Heart left ventricle (tissue), 16 donors: Measurements from ENCODE around the gene ABHD17A. TPM values are rescaled to one million over a fixed set of nuclear protein-coding genes. Genes with fewer than 3 reads are reported as not detected.

ENCODE experiments used
- ATAC-seq, 4 donors: fragments of 200-7000 bp; cut with Tn5 transposase; one replicate each; pipeline ENCODE4 v1.9.1; 2020 to 2022; ENCODE audit warnings: moderate library complexity in 4 of 4, mild to moderate bottlenecking in 3 of 4, moderate number of reproducible peaks in 1 of 4
- DNase-seq, 5 donors: peaks; one replicate each; pipeline ENCODE4 v3.0.0-alpha.2; 2020
- H3K27ac ChIP-seq, 12 donors: fragments of 200-600 bp; sonication (generic) in 4 of 12; one replicate each; pipeline versions ENCODE4 v1.5.0 to v1.8.0; 2016 to 2022; ENCODE audit warnings: mild to moderate bottlenecking in 2 of 12
- H3K27me3 ChIP-seq, 9 donors: fragments of 200-600 bp; sonication (generic) in 2 of 9; one replicate each; pipeline versions ENCODE4 v1.5.1 to v1.8.0; 2016 to 2022; ENCODE audit warnings: mild to moderate bottlenecking in 3 of 9
- H3K36me3 ChIP-seq, 9 donors: fragments of 200-600 bp; sonication (generic) in 2 of 9; one replicate each; pipeline versions ENCODE4 v1.5.0 to v1.8.0; 2018 to 2022; ENCODE audit warnings: mild to moderate bottlenecking in 2 of 9
- H3K4me1 ChIP-seq, 12 donors: fragments of 200-600 bp; sonication (generic) in 4 of 12; one replicate each; pipeline versions ENCODE4 v1.5.0 to v1.8.0; 2016 to 2022; ENCODE audit warnings: mild to moderate bottlenecking in 3 of 12
- H3K4me3 ChIP-seq, 12 donors: fragments of 200-600 bp; sonication (generic) in 4 of 12; one replicate each; pipeline versions ENCODE4 v1.5.0 to v1.8.0; 2017 to 2022; ENCODE audit warnings: mild to moderate bottlenecking in 9 of 12, moderate library complexity in 4 of 12
- H3K9me3 ChIP-seq, 12 donors: fragments of 200-600 bp; sonication (generic) in 4 of 12; one replicate each; pipeline versions ENCODE4 v1.5.0 to v1.8.0; 2016 to 2022; ENCODE audit warnings: mild to moderate bottlenecking in 1 of 12
- CTCF ChIP-seq, 12 donors: fragments of 200-600 bp; sonication (generic) in 4 of 12; IDR thresholded peaks; one replicate each; pipeline versions ENCODE4 v1.5.0 to v1.8.0; 2018 to 2022; ENCODE audit warnings: antibody characterized with exemption in 12 of 12, mild to moderate bottlenecking in 5 of 12
- POLR2A ChIP-seq, 2 donors: fragments of 450-650 bp; IDR thresholded peaks; one replicate each; pipeline ENCODE4 v1.6.1; 2017; ENCODE audit warnings: antibody characterized with exemption in 2 of 2, mild to moderate bottlenecking in 2 of 2, moderate library complexity in 2 of 2
- WGBS, 4 donors: extraction: QIAGEN DNeasy Blood & Tissue Kit in 2 of 4; methylation state at CpG; one replicate each; pipeline versions ENCODE4 v1.1.5 to v1.1.7; 2013 to 2018; 5-methylcytosine and 5-hydroxymethylcytosine counted together
- intact Hi-C, 10 donors: fragments of 100-400 bp; cut with DNase I; formaldehyde crosslinking; loops; one replicate each; pipeline versions ENCODE4 v1.11.1 to v1.14.2; 2022
- polyA plus RNA-seq, 2 donors: library from polyadenylated mRNA; stranded (reverse); fragments of 200-250 nt; gene quantifications; one replicate each; pipeline ENCODE4 v1.2.3, GENCODE V29; 2013
- total RNA-seq, 9 donors: library from RNA; depleted of rRNA in 2 of 9; stranded (reverse); fragments of >200 nt in 2 of 9; fragmentation: NEBNext Ultra II Directional in 3 of 9; extraction: Animal tissue kit (Norgen Biotek cat#: 25700) in 3 of 9; gene quantifications; one replicate each; pipeline versions ENCODE4 v1.1.0 to v1.2.4, GENCODE V29; 2016 to 2023
- donor health status: ischemic (EF 13 %, LVEDD 7.1; RV severe dilation, severe dysfunction).
- donor health status: healthy with polysubstance abuse.
- donor health status: DM: no; HTN: yes; CAD: no.
- donor health status: DM: no; HTN: no; CAD: no.
- donor health status: ischemic (EF 25% LVEDD 6.9; RV normal size, moderate dysfunction).
- donor health status: ischemic (EF 25% LVEDD 5.7; RV mildly dilated, moderate dysfunction).
- donor health status: healthy.
- donor health status: DM: yes; HTN: yes; CAD: no.
- donor health status: ischemic (EF 35%, LVEDD 5.7; RV mildly dilated, moderate dysfunction).
- donor health status: nonischemic (EF 11% LVEDD 7.7; RV severe dilation, severe dysfunction).
- donor health status: DM: yes; HTN: yes; CAD: no.
- donor health status: PGD.
- donor health status: ischemic (EF 29% LVEDD 5.4; RV normal size, mild dysfunction).
- donor health status: nonischemic (EF 23%, LVEDD 6.1; RV moderate dilation, normal function).

Gene ABHD17A
- total and polyA plus RNA-seq, 11 donors: 48.5 to 121 (median 59.2) TPM

DNA sequence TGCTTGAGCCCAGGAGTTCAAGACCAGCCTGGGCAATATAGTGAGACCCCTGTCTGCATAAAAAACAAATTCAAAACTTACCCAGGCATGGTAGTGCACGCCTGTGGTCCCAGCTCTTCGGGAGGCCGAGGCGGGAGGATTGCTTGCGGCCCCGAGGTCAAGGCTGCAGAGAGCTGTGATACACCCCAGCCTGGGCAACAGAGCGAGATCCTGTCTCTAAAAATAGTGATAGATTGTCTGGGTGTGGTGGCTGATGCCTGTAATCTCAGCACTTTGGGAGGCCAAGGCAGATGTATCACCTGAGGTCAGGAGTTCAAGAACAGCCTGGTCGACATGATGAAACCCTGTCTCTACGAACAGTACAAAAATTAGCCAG lies 18.0 kb downstream of the ABHD17A start:
- WGBS, 4 donors: 88 to 96% (median 93%) methylated on average over 9 of the region's 9 CpGs
- Histone ChIP-seq H3K9me3 (no peaks in the 10 kb centered on the region), H3K36me3 (peaks cover 0 to 16% (median 10%) of the 10 kb centered on the region in 9 donors), H3K27ac (no peak overlapping the region), H3K4me1 (peaks cover 0 to 27% (median 13%) of the 10 kb centered on the region in 12 donors), H3K27me3 (no peaks in the 10 kb centered on the region), H3K4me3 (no peak overlapping the region)
- DNase-seq: no peak
- intact Hi-C loops: loop anchor here in 1 of 10 donors (10.0 kb wide), 1 partner anchor 197 kb away; no protein-coding TSS in a partner anchor
- no peak for TF ChIP-seq CTCF (IDR thresholded peaks at IDR 0.05)
- no peak for TF ChIP-seq POLR2A (IDR thresholded peaks at IDR 0.05)
- ATAC-seq: no peak

DNA sequence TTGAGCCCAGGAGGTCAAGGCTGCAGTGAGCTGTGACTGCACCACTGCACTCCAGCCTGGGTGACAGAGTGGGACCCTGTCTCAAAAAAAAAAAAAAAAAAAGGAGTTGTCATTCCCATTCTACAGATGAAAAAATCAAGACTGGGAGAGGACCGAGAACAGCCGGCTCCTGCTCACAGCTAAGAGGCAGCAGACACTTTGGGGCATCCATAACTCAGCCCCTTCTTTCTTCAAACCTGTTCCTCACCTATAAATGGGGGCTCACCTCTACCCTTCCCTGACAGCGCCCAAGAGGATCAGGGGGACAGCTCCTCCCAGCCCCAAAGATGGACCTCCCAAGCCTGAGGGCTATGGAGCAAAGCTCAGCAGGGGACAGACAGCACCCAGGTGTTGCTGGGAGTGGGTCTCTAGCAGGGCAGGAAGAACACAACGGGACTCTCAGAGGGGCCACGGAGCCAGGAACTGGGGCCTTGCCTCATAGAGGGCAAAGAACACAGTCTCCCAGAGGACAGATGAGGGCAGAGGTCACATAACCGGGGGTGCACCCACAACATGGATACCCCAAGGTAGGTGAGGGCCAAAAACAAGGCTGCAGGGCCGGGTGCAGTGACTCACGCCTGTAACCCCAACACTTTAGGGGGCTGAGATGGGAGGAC lies 18.5 kb downstream of the ABHD17A start:
- TF ChIP-seq POLR2A (IDR thresholded peaks at IDR 0.05): no peak
- no peak for TF ChIP-seq CTCF (IDR thresholded peaks at IDR 0.05)
- Histone ChIP-seq H3K9me3 (no peaks in the 10 kb centered on the region), H3K27ac (no peak overlapping the region), H3K27me3 (no peaks in the 10 kb centered on the region), H3K4me1 (peaks cover 0 to 27% (median 13%) of the 10 kb centered on the region in 12 donors), H3K36me3 (peaks cover 0 to 15% (median 10%) of the 10 kb centered on the region in 9 donors), H3K4me3 (no peak overlapping the region)
- intact Hi-C loops: loop anchor here in 1 of 10 donors (10.0 kb wide), 1 partner anchor 198 kb away; no protein-coding TSS in a partner anchor
- 90 to 91% (median 90%) methylated on average over 8 of the region's 8 CpGs for WGBS, 4 donors
- no peak for ATAC-seq
- peak in 1 of 5 donors; percentile 24 for DNase-seq

DNA sequence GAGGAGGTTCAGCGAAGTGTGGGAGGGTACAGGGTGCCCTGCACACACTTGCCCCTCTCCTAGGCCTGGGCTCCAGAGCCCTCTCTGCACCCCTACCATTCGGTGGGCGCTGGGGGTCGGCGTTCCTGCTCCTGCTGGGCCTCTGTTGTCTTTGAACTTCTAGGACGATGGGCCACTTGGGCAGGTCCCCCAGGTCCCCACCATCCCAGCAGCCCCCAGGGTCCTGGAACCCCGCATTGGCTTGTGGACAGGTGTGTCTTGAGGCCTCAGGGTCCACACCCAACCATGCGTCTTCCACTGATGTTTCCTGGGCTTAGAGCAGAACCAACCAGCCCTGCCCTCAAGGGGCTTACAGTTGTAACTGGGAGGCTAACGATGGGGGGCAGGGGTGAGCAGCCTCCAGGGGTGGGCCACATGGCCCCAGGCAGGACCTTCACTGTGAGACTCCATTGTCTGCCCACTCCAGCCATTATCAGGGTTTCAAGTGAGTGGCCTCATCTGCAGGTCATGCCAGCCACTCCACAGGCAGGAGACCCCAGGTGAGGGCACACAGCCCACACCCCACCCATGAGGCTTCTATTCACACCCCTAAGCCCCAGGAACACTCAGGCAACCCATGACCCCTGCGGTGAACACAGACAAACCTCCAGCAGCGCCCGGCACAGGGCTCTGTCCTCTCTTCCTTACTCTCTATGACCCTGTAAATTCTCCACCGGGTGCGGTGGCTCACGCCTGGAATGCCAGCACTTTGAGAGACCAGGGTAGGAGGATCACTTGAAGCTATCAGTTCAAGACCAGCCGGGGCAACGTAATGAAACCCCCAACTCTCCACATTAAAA lies 19.9 kb downstream of the ABHD17A start:
- intact Hi-C loops: loop anchor here in 2 of 10 donors (2.0 to 10.0 kb wide), 2 partner anchors 63 to 199 kb away; no protein-coding TSS in a partner anchor
- Histone ChIP-seq H3K36me3 (peaks cover 0 to 3% (median 0%) of the 10 kb centered on the region in 9 donors), H3K27ac (peak overlapping the region; percentile 66 to 98 (median 90)), H3K27me3 (no peaks in the 10 kb centered on the region), H3K9me3 (no peaks in the 10 kb centered on the region), H3K4me3 (peak overlapping the region in 10 of 12 donors; percentile 65 to 90 (median 74)), H3K4me1 (peaks cover 0 to 35% (median 26%) of the 10 kb centered on the region in 12 donors)
- WGBS, 4 donors: 80 to 91% (median 84%) methylated on average over 12 to 17 of the region's 17 CpGs
- DNase-seq (peak in 2 of 5 donors; percentile 36 to 65), ATAC-seq (no peak)
- no peak for TF ChIP-seq POLR2A (IDR thresholded peaks at IDR 0.05)
- no peak for TF ChIP-seq CTCF (IDR thresholded peaks at IDR 0.05)
